Stomach (tissue), 9 donors: ENCODE measurements around the gene POU2AF1. TPM values are rescaled to one million over a fixed set of nuclear protein-coding genes. Genes with fewer than 3 reads are reported as not detected.

Experiments
- DNase-seq, 2 donors: peaks; one replicate each; pipeline versions ENCODE4 v3.0.0 to v3.0.0-alpha.2; 2013 to 2019
- H3K27ac ChIP-seq, 5 donors: fragments of 200-600 bp in 4 of 5; sonication (generic) in 4 of 5; one replicate each; pipeline ENCODE4 v1.5.1; 2013 to 2019; ENCODE audit warnings: mild to moderate bottlenecking in 1 of 5, moderate library complexity in 1 of 5
- H3K27me3 ChIP-seq, 3 donors: fragments of 200-600 bp; sonication (generic); one replicate each; pipeline ENCODE4 v1.5.1; 2017 to 2019; ENCODE audit warnings: mixed run types in 1 of 3
- H3K36me3 ChIP-seq, 4 donors: fragments of 200-600 bp; sonication (generic); 1 replicate in 3 of 4; 2 replicates in 1 of 4; pipeline ENCODE4 v1.5.1; 2016 to 2019
- H3K4me1 ChIP-seq, 4 donors: fragments of 200-600 bp; sonication (generic); one replicate each; pipeline ENCODE4 v1.5.1; 2016 to 2019
- H3K4me3 ChIP-seq, 4 donors: fragments of 200-600 bp; sonication (generic) in 3 of 4; one replicate each; pipeline ENCODE4 v1.5.1; 2016 to 2019; ENCODE audit warnings: mild to moderate bottlenecking in 1 of 4
- H3K9me3 ChIP-seq, 4 donors: fragments of 200-600 bp; sonication (generic); one replicate each; pipeline ENCODE4 v1.5.1; 2016 to 2019
- CTCF ChIP-seq, 7 experiments: fragments of 450-650 bp in 4 of 7; fragments of 200-600 bp in 3 of 7; sonication (generic) in 3 of 7; IDR thresholded peaks; one replicate each; pipeline ENCODE4 v1.5.1; 2016 to 2019; ENCODE audit warnings: antibody characterized with exemption in 7 of 7, control low read depth in 2 of 7, mild to moderate bottlenecking in 1 of 7
- EP300 ChIP-seq: sonication (generic); formaldehyde crosslinking; IDR thresholded peaks from one replicate; pipeline ENCODE4 v1.6.1; 2017; ENCODE audit warnings: antibody characterized with exemption
- POLR2A ChIP-seq, 4 donors: fragments of 450-650 bp; IDR thresholded peaks; one replicate each; pipeline ENCODE4 v1.6.1; 2016; ENCODE audit warnings: antibody characterized with exemption in 4 of 4, control low read depth in 2 of 4, mild to moderate bottlenecking in 1 of 4, moderate library complexity in 1 of 4
- POLR2AphosphoS5 ChIP-seq, 3 donors: sonication (generic); formaldehyde crosslinking; IDR thresholded peaks; one replicate each; pipeline ENCODE4 v1.6.1; 2016; ENCODE audit warnings: antibody characterized with exemption in 3 of 3
- WGBS, 5 donors: extraction: QIAGEN DNeasy Blood & Tissue Kit in 3 of 5; methylation state at CpG; one replicate each; pipeline versions ENCODE4 v1.1.5 to v1.1.7; 2013 to 2018; 5-methylcytosine and 5-hydroxymethylcytosine counted together
- intact Hi-C: fragments of 100-400 bp; cut with DNase I; formaldehyde crosslinking; loops from one replicate; pipeline ENCODE4 v1.15.1; 2023; ENCODE audit warnings: low total_unique reads
- polyA plus RNA-seq, 3 donors: library from polyadenylated mRNA; stranded (reverse); fragments of 200-250 nt; gene quantifications; one replicate each; pipeline ENCODE4 v1.2.3, GENCODE V29; 2013
- total RNA-seq, 5 donors: library from RNA; depleted of rRNA; stranded (reverse); fragments of >200 nt; gene quantifications; one replicate each; pipeline versions ENCODE4 v1.1.0 to v1.2.3, GENCODE V29; 2014 to 2016
- donor health status: healthy with polysubstance abuse.
- donor health status: Bipolar disorder and iron deficiency.
- donor health status: healthy.

POU2AF1 gene
- total and polyA plus RNA-seq, 8 donors, result 2.8 to 43.2 (median 8.8) TPM; not detected in 1

GRCh38 chr11:111400595-111400994 lies 21.5 kb upstream of the POU2AF1 start:
- no peaks in the 10 kb centered on the region for H3K27me3 ChIP-seq
- peaks cover 0 to 10% (median 2%) of the 10 kb centered on the region in 4 donors for H3K4me1 ChIP-seq
- H3K27ac ChIP-seq, result no peak overlapping the region
- H3K9me3 ChIP-seq, result no peaks in the 10 kb centered on the region
- no peak overlapping the region for H3K4me3 ChIP-seq
- intact Hi-C loops, result no loop called here
- no peak for DNase-seq
- no peak for TF ChIP-seq POLR2A (IDR thresholded peaks at IDR 0.05)
- no peak for TF ChIP-seq CTCF (IDR thresholded peaks at IDR 0.05)
- TF ChIP-seq EP300, result no peak
- TF ChIP-seq POLR2AphosphoS5 (IDR thresholded peaks at IDR 0.05), result no peak
- no peaks in the 10 kb centered on the region for H3K36me3 ChIP-seq

GRCh38 chr11:111399187-111400031 lies 20.3 kb upstream of the POU2AF1 start:
- Histone ChIP-seq H3K4me3 (no peak overlapping the region), H3K27me3 (no peaks in the 10 kb centered on the region), H3K36me3 (no peaks in the 10 kb centered on the region), H3K27ac (no peak overlapping the region), H3K4me1 (peaks cover 0 to 10% (median 7%) of the 10 kb centered on the region in 4 donors), H3K9me3 (no peaks in the 10 kb centered on the region)
- TF ChIP-seq EP300 (no peak), POLR2A (IDR thresholded peaks at IDR 0.05) (no peak), POLR2AphosphoS5 (IDR thresholded peaks at IDR 0.05) (no peak), CTCF (IDR thresholded peaks at IDR 0.05) (no peak)
- 93 to 96% (median 96%) methylated on average over 7 of the region's 7 CpGs for WGBS, 5 donors
- no peak for DNase-seq
- intact Hi-C loops, result no loop called here

- no peak for TF ChIP-seq POLR2A (IDR thresholded peaks at IDR 0.05)
- TF ChIP-seq EP300, result no peak
- TF ChIP-seq POLR2AphosphoS5 (IDR thresholded peaks at IDR 0.05), result no peak
- no peak for TF ChIP-seq CTCF (IDR thresholded peaks at IDR 0.05)
- H3K4me1 ChIP-seq, result peaks cover 0 to 6% (median 3%) of the 10 kb centered on the region in 4 donors
Observed at GRCh38 chr11:111397034-111397433, 18.0 kb upstream of the POU2AF1 start.

GRCh38 chr11:111395749-111396148 lies 16.7 kb upstream of the POU2AF1 start:
- Histone ChIP-seq H3K9me3 (no peaks in the 10 kb centered on the region), H3K27me3 (no peaks in the 10 kb centered on the region), H3K36me3 (no peaks in the 10 kb centered on the region), H3K4me3 (no peak overlapping the region), H3K4me1 (peaks cover 0 to 6% (median 2%) of the 10 kb centered on the region in 4 donors), H3K27ac (no peak overlapping the region)
- TF ChIP-seq EP300, result no peak
- no peak for TF ChIP-seq CTCF (IDR thresholded peaks at IDR 0.05)
- TF ChIP-seq POLR2A (IDR thresholded peaks at IDR 0.05), result no peak
- TF ChIP-seq POLR2AphosphoS5 (IDR thresholded peaks at IDR 0.05), result no peak
- intact Hi-C loops, result no loop called here
- 89 to 99% (median 97%) methylated on average over 6 to 7 of the region's 7 CpGs for WGBS, 5 donors
- DNase-seq, result no peak

More at GRCh38 chr11:111397034-111397433, 18.0 kb upstream of the POU2AF1 start:
- Histone ChIP-seq H3K36me3 (no peaks in the 10 kb centered on the region), H3K4me3 (no peak overlapping the region), H3K27me3 (no peaks in the 10 kb centered on the region), H3K27ac (no peak overlapping the region), H3K9me3 (no peaks in the 10 kb centered on the region)
- no peak for DNase-seq
- 56 to 78% (median 61%) methylated on average over 2 of the region's 2 CpGs for WGBS, 5 donors
- intact Hi-C loops, result no loop called here
